Measurements from ENCODE around the gene LDB1.

Gene LDB1

DNA sequence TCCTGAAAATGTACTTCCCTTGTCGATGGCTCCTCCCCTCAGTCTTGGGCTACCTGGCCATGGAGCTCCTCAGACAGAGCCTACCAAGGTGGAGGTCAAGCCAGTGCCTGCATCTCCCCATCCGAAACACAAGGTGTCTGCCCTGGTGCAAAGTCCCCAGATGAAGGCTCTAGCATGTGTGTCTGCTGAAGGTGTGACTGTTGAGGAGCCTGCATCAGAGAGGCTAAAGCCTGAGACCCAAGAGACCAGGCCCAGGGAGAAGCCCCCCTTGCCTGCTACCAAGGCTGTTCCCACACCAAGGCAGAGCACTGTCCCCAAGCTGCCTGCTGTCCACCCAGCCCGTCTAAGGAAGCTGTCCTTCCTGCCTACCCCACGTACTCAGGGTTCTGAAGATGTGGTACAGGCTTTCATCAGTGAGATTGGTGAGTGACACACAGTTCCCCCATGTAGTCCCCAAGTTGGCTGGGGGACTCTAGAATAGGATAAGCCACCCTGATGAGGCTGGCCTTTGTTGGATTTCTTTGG is 21.5 kb upstream of the LDB1 start:
- no peaks in the 10 kb centered on the region for H3K27me3 Mint-ChIP-seq
- H3K9me3 Mint-ChIP-seq, result no peaks in the 10 kb centered on the region
- H3K36me3 Mint-ChIP-seq, result peaks cover 20% of the 10 kb centered on the region
- H3K4me3 Mint-ChIP-seq, result no peak overlapping the region
- peaks cover 10% of the 10 kb centered on the region for H3K4me1 Mint-ChIP-seq
- H3K27ac Mint-ChIP-seq, result no peak overlapping the region

DNA sequence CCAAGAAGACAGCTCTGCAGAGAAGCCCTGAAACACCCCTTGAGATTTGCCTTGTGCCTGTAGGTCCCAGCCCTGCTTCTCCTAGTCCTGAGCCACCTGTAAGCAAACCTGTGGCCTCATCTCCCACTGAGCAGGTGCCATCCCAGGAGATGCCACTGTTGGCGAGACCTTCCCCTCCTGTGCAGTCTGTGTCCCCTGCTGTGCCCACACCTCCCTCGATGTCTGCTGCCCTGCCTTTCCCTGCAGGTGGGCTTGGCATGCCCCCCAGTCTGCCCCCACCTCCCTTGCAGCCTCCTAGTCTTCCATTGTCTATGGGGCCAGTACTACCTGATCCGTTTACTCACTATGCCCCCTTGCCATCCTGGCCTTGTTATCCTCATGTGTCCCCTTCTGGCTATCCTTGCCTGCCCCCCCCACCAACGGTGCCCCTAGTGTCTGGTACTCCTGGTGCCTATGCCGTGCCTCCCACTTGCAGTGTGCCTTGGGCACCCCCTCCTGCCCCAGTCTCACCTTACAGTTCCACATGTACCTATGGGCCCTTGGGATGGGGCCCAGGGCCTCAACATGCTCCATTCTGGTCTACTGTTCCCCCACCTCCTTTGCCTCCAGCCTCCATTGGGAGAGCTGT is 20.9 kb upstream of the LDB1 start:
- H3K4me1 Mint-ChIP-seq, result peaks cover 11% of the 10 kb centered on the region
- H3K27ac Mint-ChIP-seq, result no peak overlapping the region
- no peak overlapping the region for H3K4me3 Mint-ChIP-seq
- no peaks in the 10 kb centered on the region for H3K27me3 Mint-ChIP-seq
- H3K9me3 Mint-ChIP-seq, result no peaks in the 10 kb centered on the region
- peaks cover 19% of the 10 kb centered on the region for H3K36me3 Mint-ChIP-seq

DNA sequence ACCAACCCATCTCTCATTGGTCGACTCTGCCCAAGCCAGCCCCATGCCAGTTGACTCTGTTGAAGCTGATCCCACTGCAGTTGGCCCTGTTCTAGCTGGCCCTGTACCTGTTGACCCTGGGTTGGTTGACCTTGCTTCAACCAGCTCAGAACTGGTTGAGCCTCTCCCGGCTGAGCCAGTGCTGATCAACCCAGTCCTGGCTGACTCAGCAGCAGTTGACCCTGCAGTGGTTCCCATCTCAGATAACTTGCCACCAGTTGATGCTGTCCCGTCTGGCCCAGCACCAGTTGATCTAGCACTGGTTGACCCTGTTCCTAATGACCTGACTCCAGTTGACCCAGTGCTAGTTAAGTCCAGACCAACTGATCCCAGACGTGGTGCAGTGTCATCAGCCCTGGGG is 20.1 kb upstream of the LDB1 start:
- Mint-ChIP-seq H3K4me3 (no peak overlapping the region), H3K27ac (peak overlapping the region; percentile 77), H3K9me3 (no peaks in the 10 kb centered on the region), H3K36me3 (peaks cover 15% of the 10 kb centered on the region), H3K27me3 (no peaks in the 10 kb centered on the region), H3K4me1 (peaks cover 17% of the 10 kb centered on the region)

DNA sequence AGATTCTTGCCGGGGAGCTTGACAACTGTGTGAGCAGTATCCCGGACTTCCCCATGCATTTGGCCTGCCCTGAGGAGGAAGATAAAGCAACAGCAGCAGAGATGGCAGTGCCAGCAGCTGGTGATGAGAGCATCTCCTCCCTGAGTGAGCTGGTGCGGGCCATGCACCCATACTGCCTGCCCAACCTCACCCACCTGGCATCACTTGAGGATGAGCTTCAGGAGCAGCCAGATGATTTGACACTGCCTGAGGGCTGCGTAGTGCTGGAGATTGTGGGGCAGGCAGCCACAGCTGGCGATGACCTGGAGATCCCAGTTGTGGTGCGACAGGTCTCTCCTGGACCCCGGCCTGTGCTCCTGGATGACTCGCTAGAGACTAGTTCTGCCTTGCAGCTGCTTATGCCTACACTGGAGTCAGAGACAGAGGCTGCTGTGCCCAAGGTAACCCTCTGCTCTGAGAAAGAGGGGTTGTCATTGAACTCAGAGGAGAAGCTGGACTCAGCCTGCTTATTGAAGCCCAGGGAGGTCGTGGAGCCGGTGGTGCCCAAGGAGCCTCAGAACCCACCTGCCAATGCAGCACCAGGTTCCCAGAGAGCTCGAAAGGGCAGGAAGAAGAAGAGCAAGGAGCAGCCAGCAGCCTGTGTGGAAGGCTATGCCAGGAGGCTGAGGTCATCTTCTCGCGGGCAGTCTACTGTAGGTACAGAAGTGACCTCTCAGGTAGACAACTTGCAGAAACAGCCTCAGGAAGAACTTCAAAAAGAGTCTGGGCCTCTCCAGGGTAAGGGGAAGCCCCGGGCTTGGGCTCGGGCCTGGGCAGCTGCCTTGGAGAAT is 19.3 kb upstream of the LDB1 start:
- H3K36me3 Mint-ChIP-seq, result peaks cover 18% of the 10 kb centered on the region
- H3K4me1 Mint-ChIP-seq, result peaks cover 24% of the 10 kb centered on the region
- no peak overlapping the region for H3K4me3 Mint-ChIP-seq
- no peak overlapping the region for H3K27ac Mint-ChIP-seq
- H3K27me3 Mint-ChIP-seq, result no peaks in the 10 kb centered on the region
- H3K9me3 Mint-ChIP-seq, result no peaks in the 10 kb centered on the region

DNA sequence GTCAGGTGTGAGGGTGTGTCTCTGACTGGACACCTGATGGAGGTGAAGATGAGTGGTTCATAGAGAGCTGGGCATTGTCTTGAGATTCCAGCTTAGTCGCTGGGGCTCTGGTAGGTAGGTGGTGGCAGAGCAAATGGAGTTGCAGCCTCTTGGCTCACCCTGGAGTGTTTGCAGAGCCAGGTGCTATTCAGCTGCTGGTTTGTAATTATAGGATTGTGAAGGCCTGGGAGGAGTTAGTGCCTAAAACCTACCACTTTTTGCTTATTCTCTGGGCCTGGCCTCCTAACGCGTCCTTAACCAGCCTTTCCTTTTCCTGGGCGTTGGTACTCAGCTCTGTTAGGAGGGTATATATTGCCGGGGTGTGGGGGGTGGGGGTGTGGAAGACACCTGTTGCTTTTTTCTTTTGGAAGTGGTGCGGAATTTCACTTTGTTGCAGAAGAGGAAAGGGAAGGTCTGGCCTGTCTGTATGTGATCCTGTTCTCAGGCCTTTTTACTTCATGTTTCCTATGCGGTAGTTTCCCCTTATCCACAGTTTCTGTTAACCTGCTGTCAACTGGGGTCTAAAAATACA is 15.9 kb upstream of the LDB1 start:
- Mint-ChIP-seq H3K36me3 (peaks cover 20% of the 10 kb centered on the region), H3K9me3 (no peaks in the 10 kb centered on the region), H3K27ac (peak overlapping the region; percentile 20)

DNA sequence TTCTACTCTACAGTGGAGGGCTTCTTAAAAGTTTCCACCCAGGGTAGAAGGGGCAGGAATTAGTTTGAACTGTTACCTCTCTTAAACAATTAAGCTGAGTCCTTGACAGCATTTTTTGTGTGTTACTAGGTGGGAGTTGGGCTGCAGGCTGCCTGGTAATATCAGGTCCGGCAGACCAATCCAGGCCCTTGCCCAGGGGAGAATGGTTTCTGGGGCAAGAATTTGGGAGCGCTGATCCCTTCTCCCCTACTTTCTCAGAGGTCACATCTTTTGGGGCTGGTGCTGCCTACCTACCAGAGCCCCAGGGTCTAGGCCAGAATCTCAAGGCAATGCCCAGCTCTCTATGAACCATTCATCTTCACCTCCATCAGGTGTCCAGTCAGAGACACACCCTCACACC is 14.2 kb upstream of the LDB1 start:
- H3K9me3 Mint-ChIP-seq, result no peaks in the 10 kb centered on the region
- H3K4me3 Mint-ChIP-seq, result peak overlapping the region; percentile 92
- H3K4me1 Mint-ChIP-seq, result peaks cover 39% of the 10 kb centered on the region
- H3K27ac Mint-ChIP-seq, result peak overlapping the region; percentile 97
- H3K36me3 Mint-ChIP-seq, result peaks cover 18% of the 10 kb centered on the region
- no peaks in the 10 kb centered on the region for H3K27me3 Mint-ChIP-seq

More for the DNA sequence above, 15.9 kb upstream of the LDB1 start:
- H3K4me1 Mint-ChIP-seq, result peaks cover 39% of the 10 kb centered on the region
- H3K4me3 Mint-ChIP-seq, result peak overlapping the region; percentile 51
- H3K27me3 Mint-ChIP-seq, result no peaks in the 10 kb centered on the region

DNA sequence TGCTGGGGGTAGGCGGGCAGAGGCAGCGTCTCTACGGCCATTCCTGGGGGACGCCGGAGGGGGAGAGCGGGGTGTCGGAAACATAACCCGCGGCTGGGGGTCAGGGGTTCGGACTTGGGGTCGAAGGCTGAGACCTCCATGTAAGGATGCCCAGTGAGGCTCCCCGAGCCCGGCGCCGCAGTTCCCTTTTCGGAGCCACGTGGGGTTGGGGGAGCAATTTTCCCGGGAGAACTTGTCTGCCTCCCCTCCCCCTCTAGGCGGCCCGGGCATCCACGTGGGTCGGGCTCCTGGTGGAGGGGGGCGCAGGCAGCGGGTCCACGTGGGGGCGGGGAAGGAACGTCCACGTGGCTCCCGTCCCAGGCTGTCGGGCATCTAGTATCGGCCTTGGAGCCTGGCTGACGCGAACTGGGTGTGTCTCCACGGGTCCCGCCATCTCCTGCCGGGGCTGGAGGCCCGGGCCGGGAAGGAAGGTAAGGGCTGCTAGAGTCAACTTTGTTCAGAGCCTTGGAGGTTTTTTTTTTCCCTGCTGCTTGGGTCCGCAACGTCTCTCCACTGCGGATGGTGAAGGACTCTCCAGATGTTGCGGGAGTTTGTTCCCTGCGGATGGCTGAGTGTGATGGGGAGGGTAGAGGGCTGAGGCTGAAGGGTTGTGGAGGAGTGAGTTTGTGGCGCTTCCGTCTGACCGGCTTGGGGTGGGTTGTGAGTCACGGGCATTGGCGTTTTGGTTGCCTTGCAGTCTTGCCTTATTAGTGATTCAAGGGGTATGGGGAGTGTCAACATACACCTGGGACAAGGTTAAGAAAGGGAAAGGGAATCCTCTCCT is 13.4 kb upstream of the LDB1 start:
- peak overlapping the region; percentile 99 for H3K27ac Mint-ChIP-seq
- peaks cover 39% of the 10 kb centered on the region for H3K4me1 Mint-ChIP-seq
- H3K9me3 Mint-ChIP-seq, result no peaks in the 10 kb centered on the region
- H3K4me3 Mint-ChIP-seq, result peak overlapping the region; percentile 92
- H3K36me3 Mint-ChIP-seq, result peaks cover 17% of the 10 kb centered on the region
- H3K27me3 Mint-ChIP-seq, result no peaks in the 10 kb centered on the region

DNA sequence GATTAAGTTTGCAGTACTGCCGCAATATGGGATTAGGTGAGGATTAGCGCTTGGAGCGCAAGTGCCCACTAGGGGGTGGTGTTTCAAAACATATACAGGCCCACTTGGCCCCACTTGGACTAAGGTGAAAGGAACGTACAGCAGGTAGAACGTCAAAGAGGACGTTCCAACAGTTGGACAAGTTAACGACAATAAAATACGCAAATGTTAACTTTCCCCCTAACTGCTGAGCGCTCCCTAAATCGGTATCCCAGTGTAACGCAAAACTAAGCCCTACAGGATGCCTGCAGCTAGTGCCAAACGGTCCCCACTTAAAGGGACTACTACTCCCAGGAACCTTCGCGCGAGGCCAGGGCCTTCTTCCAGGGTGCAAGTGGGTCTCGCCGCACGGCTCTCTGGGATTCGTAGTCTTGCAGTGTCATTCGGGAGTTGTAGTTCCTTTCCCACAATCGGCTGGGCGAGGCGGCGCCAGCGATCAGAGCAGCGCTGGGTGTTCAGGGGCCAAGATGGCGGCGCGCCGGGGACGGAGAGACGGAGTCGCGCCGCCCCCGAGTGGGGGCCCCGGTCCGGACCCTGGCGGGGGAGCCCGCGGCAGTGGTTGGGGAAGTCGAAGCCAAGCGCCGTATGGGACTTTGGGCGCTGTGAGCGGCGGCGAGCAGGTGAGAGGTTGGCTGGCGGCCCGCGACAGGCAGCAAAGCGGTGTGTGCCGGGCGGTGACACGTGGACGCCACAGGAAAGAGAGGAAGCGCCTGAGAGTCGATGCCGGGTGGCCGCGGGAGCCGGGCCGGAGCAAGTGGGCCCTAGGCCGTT is 12.6 kb upstream of the LDB1 start, which contains the start of gene PPRC1:
PPRC1 (plus strand) TSS at position 478 of the 810 bp plus-strand sequence; CDS start at position 507, 29 bp downstream.
- H3K9me3 Mint-ChIP-seq, result no peaks in the 10 kb centered on the region
- no peaks in the 10 kb centered on the region for H3K27me3 Mint-ChIP-seq
- peaks cover 39% of the 10 kb centered on the region for H3K4me1 Mint-ChIP-seq
- H3K4me3 Mint-ChIP-seq, result peak within 1 kb of the TSS; percentile 92
- H3K36me3 Mint-ChIP-seq, result peaks cover 17% of the 10 kb centered on the region
- H3K27ac Mint-ChIP-seq, result peak within 1 kb of the TSS; percentile 99

DNA sequence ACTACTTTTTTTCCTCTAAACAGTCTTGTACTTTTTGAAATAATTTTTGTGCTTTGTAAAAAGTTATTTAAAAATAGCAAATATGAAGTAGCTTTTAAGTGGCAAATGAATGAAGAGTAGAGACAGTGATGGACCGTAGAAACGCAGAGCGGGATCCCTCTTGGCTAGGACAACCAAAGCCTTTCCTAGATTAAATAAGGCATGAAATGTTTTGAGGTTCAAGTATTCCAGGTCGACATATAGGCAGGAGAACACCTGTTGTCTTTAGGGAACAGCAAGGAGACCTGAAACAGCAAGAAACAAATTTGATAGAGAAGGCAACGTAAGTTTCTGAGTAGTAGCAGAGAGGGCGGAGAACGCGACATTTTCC is 12.0 kb upstream of the LDB1 start:
- no peaks in the 10 kb centered on the region for H3K9me3 Mint-ChIP-seq
- H3K4me1 Mint-ChIP-seq, result peaks cover 33% of the 10 kb centered on the region
- H3K36me3 Mint-ChIP-seq, result peaks cover 17% of the 10 kb centered on the region
- peak overlapping the region; percentile 71 for H3K27ac Mint-ChIP-seq
- H3K27me3 Mint-ChIP-seq, result no peaks in the 10 kb centered on the region
- peak overlapping the region; percentile 92 for H3K4me3 Mint-ChIP-seq

DNA sequence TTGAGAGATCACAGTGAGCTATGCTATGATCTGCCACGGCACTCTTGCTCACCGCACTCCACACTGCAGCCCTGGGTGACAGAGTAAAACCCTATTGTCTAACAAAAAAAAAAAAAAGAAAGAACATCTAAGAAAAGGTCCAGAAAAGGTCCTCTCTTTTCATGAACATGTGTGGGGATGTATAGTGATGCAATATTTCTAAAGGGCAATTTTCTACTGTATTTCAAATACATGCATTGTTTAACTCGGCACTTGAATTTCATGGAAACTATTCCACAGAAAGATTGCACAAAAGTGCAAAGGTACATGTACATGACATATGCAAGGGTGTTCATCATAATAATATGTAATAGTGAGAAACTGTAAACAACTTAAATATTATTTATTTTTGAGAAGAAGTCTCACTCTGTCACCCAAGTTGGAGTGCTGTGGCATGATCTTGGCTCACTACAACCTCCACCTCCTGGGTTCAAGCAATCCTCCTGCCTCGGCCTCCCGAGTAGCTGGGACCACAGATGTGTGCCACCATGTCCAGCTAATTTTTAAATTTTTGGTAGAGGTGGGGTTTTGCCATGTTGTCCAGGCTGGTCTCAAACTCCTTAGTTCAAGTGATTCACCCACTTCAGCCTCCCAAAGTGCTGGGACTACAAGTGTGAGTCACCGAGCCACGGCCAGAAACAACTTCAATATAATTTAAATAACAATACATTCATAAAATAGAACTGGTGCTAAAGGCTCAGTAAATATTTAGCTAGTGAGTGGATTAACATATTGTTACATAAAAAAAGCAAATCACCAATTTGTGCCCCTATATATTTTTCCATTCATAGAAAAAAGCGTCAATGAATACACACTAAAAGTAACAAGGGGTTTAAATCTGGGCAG is 11.4 kb upstream of the LDB1 start:
- Mint-ChIP-seq H3K36me3 (peaks cover 17% of the 10 kb centered on the region), H3K27ac (no peak overlapping the region), H3K4me3 (peak overlapping the region; percentile 92), H3K27me3 (no peaks in the 10 kb centered on the region), H3K4me1 (peaks cover 28% of the 10 kb centered on the region), H3K9me3 (no peaks in the 10 kb centered on the region)

DNA sequence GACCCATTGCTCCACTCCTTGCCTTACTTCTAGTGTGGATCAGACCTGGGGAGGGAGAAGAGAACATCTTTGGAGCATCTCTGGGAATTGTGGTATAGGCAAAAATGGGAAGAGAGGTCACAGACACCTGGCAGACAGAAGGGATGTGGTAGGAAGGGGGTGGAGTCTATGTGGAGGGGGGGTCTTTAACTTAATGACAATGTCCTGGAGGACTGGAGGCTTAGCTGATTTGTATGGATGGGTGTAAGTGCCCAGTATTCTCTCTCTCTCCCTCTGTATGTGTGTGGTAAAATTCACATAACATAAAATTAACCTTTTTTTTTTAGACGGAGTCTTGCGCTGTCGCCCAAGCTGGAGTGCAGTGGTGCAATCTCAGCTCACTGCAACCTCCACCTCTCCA is 3.1 kb upstream of the LDB1 start:
- Mint-ChIP-seq H3K4me3 (no peak overlapping the region), H3K27ac (peak overlapping the region; percentile 49), H3K27me3 (no peaks in the 10 kb centered on the region), H3K4me1 (peaks cover 25% of the 10 kb centered on the region), H3K9me3 (no peaks in the 10 kb centered on the region), H3K36me3 (no peaks in the 10 kb centered on the region)

DNA sequence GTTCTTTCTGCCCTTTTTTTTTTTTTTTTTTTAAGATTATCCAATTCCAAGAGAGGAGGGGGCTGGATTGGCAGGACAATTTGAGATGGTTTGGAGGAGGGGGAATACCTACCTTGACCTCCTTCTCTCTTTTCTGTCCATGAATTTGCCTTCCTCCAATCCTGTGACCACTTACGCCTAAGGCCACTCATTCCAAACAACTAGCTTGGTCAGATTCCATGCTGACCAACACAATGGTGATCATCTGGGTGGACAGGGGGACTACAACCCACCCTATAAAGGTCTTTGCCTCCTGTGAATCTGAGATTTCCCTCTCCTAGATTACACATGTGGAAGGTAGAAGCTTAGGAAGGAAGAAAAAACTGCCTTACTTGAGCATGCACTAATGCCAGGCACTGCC is 2.3 kb upstream of the LDB1 start:
- no peaks in the 10 kb centered on the region for H3K27me3 Mint-ChIP-seq
- no peaks in the 10 kb centered on the region for H3K36me3 Mint-ChIP-seq
- no peaks in the 10 kb centered on the region for H3K9me3 Mint-ChIP-seq
- H3K4me3 Mint-ChIP-seq, result no peak overlapping the region
- no peak overlapping the region for H3K27ac Mint-ChIP-seq
- peaks cover 32% of the 10 kb centered on the region for H3K4me1 Mint-ChIP-seq

DNA sequence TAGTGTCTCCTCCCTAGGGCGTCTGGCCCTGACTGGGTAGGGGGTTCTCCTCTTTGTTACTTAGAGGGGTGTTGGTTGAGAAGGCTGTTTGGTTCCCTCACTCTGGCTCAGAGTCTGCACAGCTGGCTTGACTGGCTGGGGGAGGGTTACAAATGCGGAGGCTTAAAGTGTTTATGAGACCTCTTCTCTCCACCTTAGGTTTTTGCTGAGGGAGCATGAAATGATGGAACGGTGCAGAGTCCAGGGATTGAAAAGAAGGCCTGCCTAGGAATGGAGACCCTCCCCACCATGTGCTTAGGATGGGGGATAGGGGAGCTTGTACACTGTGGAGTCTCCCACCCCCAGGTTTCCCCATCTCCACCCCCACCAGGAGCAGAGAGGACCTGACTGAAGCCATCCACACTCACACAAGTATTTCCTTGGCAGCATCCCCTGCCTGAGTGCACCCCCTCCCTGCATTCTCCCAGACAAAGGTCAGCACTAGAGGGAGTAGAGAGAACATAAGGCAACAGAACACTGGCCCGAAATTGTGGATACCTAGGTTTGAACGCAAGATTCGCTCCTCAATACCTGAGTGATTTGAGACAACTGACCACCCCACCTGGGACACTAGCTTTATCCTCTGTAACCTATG is 1.7 kb upstream of the LDB1 start:
- Mint-ChIP-seq H3K9me3 (no peaks in the 10 kb centered on the region), H3K4me3 (peak overlapping the region; percentile 20), H3K4me1 (peaks cover 38% of the 10 kb centered on the region), H3K27ac (no peak overlapping the region), H3K36me3 (no peaks in the 10 kb centered on the region), H3K27me3 (no peaks in the 10 kb centered on the region)

Measured in activated naive CD4-positive, alpha-beta T cell treated with anti-CD3 and anti-CD28 coated beads, Interleukin-2, amount 50 U/mL, for 24 hours (primary cell).